ENCODE measurements around the gene YJEFN3. TPM values are rescaled to one million over a fixed set of nuclear protein-coding genes. Genes with fewer than 3 reads are reported as not detected.

The YJEFN3 gene
- total RNA-seq, 1 experiment from 2014 or later = 6.1 TPM

GRCh38 chr19:19501798-19502197 is 26.9 kb upstream of the YJEFN3 start:
- DNase-seq (ENCODE audit: low read depth, low spot score) (no peak), ATAC-seq (no peak)
- Histone ChIP-seq H3K4me3 (ENCODE audit: low read depth in 2 of 2, low read length in 2 of 2) (no peak overlapping the region), H3K4me1 (ENCODE audit: control insufficient read depth, insufficient read depth, low read length) (no peaks in the 10 kb centered on the region), H3K27ac (ENCODE audit: low read length) (no peak overlapping the region), H3K27me3 (ENCODE audit: control insufficient read depth, insufficient read depth, low read length) (no peaks in the 10 kb centered on the region), H3K9me3 (ENCODE audit: control insufficient read depth, insufficient read depth, low read depth, low read length) (no peaks in the 10 kb centered on the region), H3K36me3 (ENCODE audit: control insufficient read depth, insufficient read depth, low read length) (no peaks in the 10 kb centered on the region)
- ChIA-PET CTCF (interaction anchor here (0.6 kb wide), 1 partner anchor 12 kb away, joined by 3 read pairs; no protein-coding TSS in a partner anchor), POLR2A (no interaction called here)
- no TSS peak for BruUV-seq (replicated peaks)
- in situ Hi-C loops (cut with HindIII; ENCODE audit: low pct_unique_long_range_greater_than_20kb, low sequenced_read_pairs) = no loop called here
- intact Hi-C loops (cut with micrococcal nuclease; ENCODE audit: unreplicated experiment) = no loop called here
- TF ChIP-seq POLR2AphosphoS5 (IDR thresholded peaks at IDR 0.05; ENCODE audit: low read depth, low read length) = no peak
- TF ChIP-seq REST (IDR thresholded peaks at IDR 0.05; ENCODE audit: insufficient read depth in 1 of 2, low read depth in 2 of 2, low read length in 1 of 2) = no peak
- TF ChIP-seq SIN3A (IDR thresholded peaks at IDR 0.05; ENCODE audit: borderline replicate concordance, insufficient read depth, low read depth, low read length) = no peak
- TF ChIP-seq TCF7L2 (IDR thresholded peaks at IDR 0.05; ENCODE audit: low read depth, low read length) = no peak
- no peak for TF ChIP-seq CTCF (IDR thresholded peaks at IDR 0.05)

GRCh38 chr19:19502281-19502680 is 26.4 kb upstream of the YJEFN3 start:
- CTCF ChIA-PET = no interaction called here

More at GRCh38 chr19:19502281-19502680, 26.4 kb upstream of the YJEFN3 start:
- Histone ChIP-seq H3K4me1 (ENCODE audit: control insufficient read depth, insufficient read depth, low read length) (no peaks in the 10 kb centered on the region), H3K27ac (ENCODE audit: low read length) (no peak overlapping the region), H3K4me3 (ENCODE audit: low read depth in 2 of 2, low read length in 2 of 2) (no peak overlapping the region), H3K27me3 (ENCODE audit: control insufficient read depth, insufficient read depth, low read length) (no peaks in the 10 kb centered on the region), H3K36me3 (ENCODE audit: control insufficient read depth, insufficient read depth, low read length) (no peaks in the 10 kb centered on the region), H3K9me3 (ENCODE audit: control insufficient read depth, insufficient read depth, low read depth, low read length) (no peaks in the 10 kb centered on the region)
- in situ Hi-C loops (cut with HindIII; ENCODE audit: low pct_unique_long_range_greater_than_20kb, low sequenced_read_pairs) (no loop called here), intact Hi-C loops (cut with micrococcal nuclease; ENCODE audit: unreplicated experiment) (no loop called here)
- POLR2A ChIA-PET = no interaction called here
- TF ChIP-seq POLR2AphosphoS5 (IDR thresholded peaks at IDR 0.05; ENCODE audit: low read depth, low read length) = no peak
- TF ChIP-seq SIN3A (IDR thresholded peaks at IDR 0.05; ENCODE audit: borderline replicate concordance, insufficient read depth, low read depth, low read length) = no peak
- no peak for TF ChIP-seq CTCF (IDR thresholded peaks at IDR 0.05)
- TF ChIP-seq TCF7L2 (IDR thresholded peaks at IDR 0.05; ENCODE audit: low read depth, low read length) = no peak
- TF ChIP-seq REST (IDR thresholded peaks at IDR 0.05; ENCODE audit: insufficient read depth in 1 of 2, low read depth in 2 of 2, low read length in 1 of 2) = no peak
- BruUV-seq (replicated peaks) = no TSS peak
- DNase-seq (ENCODE audit: low read depth, low spot score) (no peak), ATAC-seq (no peak)
